ENCODE data around the gene DEFB118. TPM values are rescaled to one million over a fixed set of nuclear protein-coding genes. Genes with fewer than 3 reads are reported as not detected.

The DEFB118 gene

GRCh38 chr20:31418307-31418706 is 49.9 kb downstream of the DEFB118 start:
- H2BK12ac ChIP-seq (ENCODE audit: low read length) = no peak overlapping the region
- no peak overlapping the region for H3K27ac ChIP-seq (replicated peaks; ENCODE audit: low read length)

More at GRCh38 chr20:31418307-31418706, 49.9 kb downstream of the DEFB118 start:
- no peak overlapping the region for H2AFZ ChIP-seq (ENCODE audit: low read length)
- no peak overlapping the region for H3K4me3 ChIP-seq (ENCODE audit: low read length in 2 of 2)
- DNase-seq (ENCODE audit: low spot score) = no peak
- H4K91ac ChIP-seq (ENCODE audit: low read depth, low read length, poor library complexity) = no peak overlapping the region
- no peaks in the 10 kb centered on the region for H3K36me3 ChIP-seq (replicated peaks in 1 of 2; ENCODE audit: control insufficient read depth in 2 of 2, insufficient read depth in 2 of 2, low read length in 2 of 2)
- H3K18ac ChIP-seq (ENCODE audit: low read length) = no peak overlapping the region
- H2AK5ac ChIP-seq (ENCODE audit: low read depth, low read length) = no peak overlapping the region
- H3K4ac ChIP-seq (ENCODE audit: low read length) = no peak overlapping the region
- H3K14ac ChIP-seq (ENCODE audit: low read length) = no peak overlapping the region
- H3K23ac ChIP-seq (ENCODE audit: low read depth, low read length, poor library complexity) = no peak overlapping the region
- H3K4me1 ChIP-seq (ENCODE audit: control insufficient read depth in 2 of 2, insufficient read depth in 1 of 2, low read depth in 1 of 2, low read length in 2 of 2) = no peaks in the 10 kb centered on the region
- H3K27me3 ChIP-seq (ENCODE audit: control insufficient read depth in 3 of 3, insufficient read depth in 3 of 3, low read depth in 1 of 3, low read length in 3 of 3) = peaks cover 0 to 7% (median 0%) of the 10 kb centered on the region in 3 experiments
- no peak overlapping the region for H2BK5ac ChIP-seq (ENCODE audit: low read length)
- no CpG with 5 or more reads among the region's 7 CpGs for WGBS, 2 donors (ENCODE audit: extremely low coverage in 2 of 2, insufficient read length in 2 of 2, insufficient replicate concordance in 1 of 2)
- H2BK15ac ChIP-seq (ENCODE audit: low read length) = no peak overlapping the region
- peaks cover 0 to 11% of the 10 kb centered on the region in 2 donors for H3K9me3 ChIP-seq (replicated peaks in 1 of 2; ENCODE audit: control insufficient read depth in 2 of 2, insufficient read depth in 1 of 2, low read depth in 1 of 2, low read length in 2 of 2)
- no peak overlapping the region for H3K4me2 ChIP-seq (ENCODE audit: insufficient read depth, low read length, poor library complexity, severe bottlenecking)
- no peak overlapping the region for H3K9ac ChIP-seq (ENCODE audit: low read depth, low read length, poor library complexity)
- H4K8ac ChIP-seq (ENCODE audit: low read depth, low read length) = no peak overlapping the region
- no peak overlapping the region for H2BK120ac ChIP-seq (ENCODE audit: low read depth, low read length)
- no peaks in the 10 kb centered on the region for H3K79me1 ChIP-seq (ENCODE audit: low read depth, low read length)

Small RNA genes lying within 50 kb of the gene (small RNA-seq; reads per million reads assigned to genes)
- not detected for gene DEFB117 (ENCODE audit: insufficient read depth)
- not detected for gene RF00561 (ENCODE audit: insufficient read depth)
- gene RNA5SP480 (ENCODE audit: insufficient read depth) = not detected
